Natural killer cell (primary cell): ENCODE results near the gene NOD1. TPM values are rescaled to one million over a fixed set of nuclear protein-coding genes. Genes with fewer than 3 reads are reported as not detected.

ENCODE experiments used
- ATAC-seq, 3 donors: fragments of 150-1000 bp in 2 of 3; fragments of 200-7000 bp in 1 of 3; cut with Tn5 transposase; 1 replicate in 1 of 3; 2 replicates in 2 of 3; pipeline ENCODE4 v1.10.0; 2021; ENCODE audit warnings: mild to moderate bottlenecking in 2 of 3, moderate library complexity in 2 of 3
- DNase-seq, 2 donors: peaks; one replicate each; pipeline versions ENCODE4 v3.0.0 to v3.0.0-alpha.2; 2013 to 2021; ENCODE audit warnings: mixed read lengths in 1 of 2
- H3K27ac ChIP-seq: one replicate; pipeline ENCODE4 v1.5.1; 2013; ENCODE audit warnings: mild to moderate bottlenecking, low read length
- H3K27me3 ChIP-seq: one replicate; pipeline ENCODE4 v1.6.1; 2013; ENCODE audit warnings: low read length; ENCODE audit not compliant: control insufficient read depth, insufficient read depth
- H3K36me3 ChIP-seq: one replicate; pipeline ENCODE4 v1.6.1; 2013; ENCODE audit warnings: low read length; ENCODE audit not compliant: control insufficient read depth, insufficient read depth
- H3K4me1 ChIP-seq: one replicate; pipeline ENCODE4 v1.6.1; 2013; ENCODE audit warnings: low read length; ENCODE audit not compliant: control insufficient read depth, insufficient read depth
- H3K4me3 ChIP-seq: one replicate; pipeline ENCODE4 v1.5.1; 2013; ENCODE audit warnings: low read length
- H3K9me3 ChIP-seq: one replicate; pipeline ENCODE4 v1.6.1; 2013; ENCODE audit warnings: low read length; ENCODE audit not compliant: control insufficient read depth, insufficient read depth
- H3K27ac Mint-ChIP-seq, 2 donors: one replicate each; pipeline ENCODE4 v1.8.0; 2022; ENCODE audit warnings: mild to moderate bottlenecking in 2 of 2, mixed read lengths in 2 of 2, moderate library complexity in 1 of 2
- H3K27me3 Mint-ChIP-seq, 2 donors: one replicate each; pipeline ENCODE4 v1.8.0; 2022; ENCODE audit warnings: low read depth in 2 of 2, mixed read lengths in 2 of 2
- H3K36me3 Mint-ChIP-seq: one replicate; pipeline ENCODE4 v1.8.0; 2022; ENCODE audit warnings: mixed read lengths
- H3K4me1 Mint-ChIP-seq, 2 donors: one replicate each; pipeline ENCODE4 v1.8.0; 2022; ENCODE audit warnings: mixed read lengths in 2 of 2
- H3K4me3 Mint-ChIP-seq: one replicate; pipeline ENCODE4 v1.8.0; 2022; ENCODE audit warnings: mild to moderate bottlenecking, moderate library complexity, mixed read lengths
- H3K9me3 Mint-ChIP-seq, 2 donors: one replicate each; pipeline ENCODE4 v1.8.0; 2022; ENCODE audit warnings: mixed read lengths in 2 of 2
- WGBS: methylation state at CpG from one replicate; pipeline ENCODE4 v1.1.7; 2013; ENCODE audit warnings: missing lambda C conversion rate; ENCODE audit not compliant: insufficient coverage; 5-methylcytosine and 5-hydroxymethylcytosine counted together
- intact Hi-C: fragments of 100-400 bp; cut with micrococcal nuclease; formaldehyde crosslinking; loops from one replicate; pipeline ENCODE4 v1.14.2; 2022
- total RNA-seq, 4 donors: library from RNA; stranded (reverse); fragments of 120-200 nt in 1 of 4; gene quantifications; one replicate each; pipeline versions ENCODE4 v1.2.3 to v1.2.4, GENCODE V29; 2013 to 2022
- TF ChIP-seq, protein P1 (sequence below): fragments of 200-600 bp; IDR thresholded peaks from one replicate; pipeline ENCODE4 v1.8.0; 2022; ENCODE audit warnings: antibody characterized with exemption

NOD1 gene
- total RNA-seq, 3 donors from 2014 or later (not counting 1 experiment from before 2014, with no cell fraction given) = 28.2 to 32.4 (median 31.2) TPM

DNA sequence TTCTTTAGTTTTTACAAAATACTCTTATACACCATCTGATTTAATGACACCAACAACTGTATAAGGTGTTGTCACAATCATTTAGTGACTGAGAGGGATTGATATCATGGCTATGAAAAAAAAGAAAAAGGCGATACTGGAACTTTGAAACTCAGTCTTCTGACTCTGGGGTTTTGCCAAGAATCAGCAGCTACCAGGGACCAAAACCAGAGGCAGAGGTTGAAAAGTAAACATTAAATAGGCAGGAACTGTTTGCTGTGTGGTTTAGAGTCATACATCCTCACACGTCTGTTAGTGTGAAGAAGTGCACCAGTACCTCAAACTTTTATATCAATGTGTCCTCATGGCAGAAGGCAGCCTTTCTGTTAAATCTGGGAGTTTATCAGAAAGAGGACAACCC, 46.0 kb upstream of the NOD1 start:
- intact Hi-C loops = no loop called here
- Histone ChIP-seq H3K4me3 (no peak overlapping the region), H3K27me3 (no peaks in the 10 kb centered on the region), H3K4me1 (no peaks in the 10 kb centered on the region), H3K36me3 (no peaks in the 10 kb centered on the region), H3K9me3 (no peaks in the 10 kb centered on the region), H3K27ac (no peak overlapping the region)
- Mint-ChIP-seq H3K4me3 (no peak overlapping the region), H3K4me1 (peaks cover 15% of the 10 kb centered on the region in 2 donors), H3K36me3 (no peaks in the 10 kb centered on the region), H3K27ac (peak overlapping the region; percentile 83 to 87), H3K9me3 (no peaks in the 10 kb centered on the region), H3K27me3 (no peaks in the 10 kb centered on the region)
- WGBS = 57% methylated on average over 1 of the region's 2 CpGs
- DNase-seq (no peak), ATAC-seq (peak in 2 of 3 donors; percentile 36 to 52)
- TF ChIP-seq, protein P1, sequence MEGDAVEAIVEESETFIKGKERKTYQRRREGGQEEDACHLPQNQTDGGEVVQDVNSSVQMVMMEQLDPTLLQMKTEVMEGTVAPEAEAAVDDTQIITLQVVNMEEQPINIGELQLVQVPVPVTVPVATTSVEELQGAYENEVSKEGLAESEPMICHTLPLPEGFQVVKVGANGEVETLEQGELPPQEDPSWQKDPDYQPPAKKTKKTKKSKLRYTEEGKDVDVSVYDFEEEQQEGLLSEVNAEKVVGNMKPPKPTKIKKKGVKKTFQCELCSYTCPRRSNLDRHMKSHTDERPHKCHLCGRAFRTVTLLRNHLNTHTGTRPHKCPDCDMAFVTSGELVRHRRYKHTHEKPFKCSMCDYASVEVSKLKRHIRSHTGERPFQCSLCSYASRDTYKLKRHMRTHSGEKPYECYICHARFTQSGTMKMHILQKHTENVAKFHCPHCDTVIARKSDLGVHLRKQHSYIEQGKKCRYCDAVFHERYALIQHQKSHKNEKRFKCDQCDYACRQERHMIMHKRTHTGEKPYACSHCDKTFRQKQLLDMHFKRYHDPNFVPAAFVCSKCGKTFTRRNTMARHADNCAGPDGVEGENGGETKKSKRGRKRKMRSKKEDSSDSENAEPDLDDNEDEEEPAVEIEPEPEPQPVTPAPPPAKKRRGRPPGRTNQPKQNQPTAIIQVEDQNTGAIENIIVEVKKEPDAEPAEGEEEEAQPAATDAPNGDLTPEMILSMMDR = no peak

DNA sequence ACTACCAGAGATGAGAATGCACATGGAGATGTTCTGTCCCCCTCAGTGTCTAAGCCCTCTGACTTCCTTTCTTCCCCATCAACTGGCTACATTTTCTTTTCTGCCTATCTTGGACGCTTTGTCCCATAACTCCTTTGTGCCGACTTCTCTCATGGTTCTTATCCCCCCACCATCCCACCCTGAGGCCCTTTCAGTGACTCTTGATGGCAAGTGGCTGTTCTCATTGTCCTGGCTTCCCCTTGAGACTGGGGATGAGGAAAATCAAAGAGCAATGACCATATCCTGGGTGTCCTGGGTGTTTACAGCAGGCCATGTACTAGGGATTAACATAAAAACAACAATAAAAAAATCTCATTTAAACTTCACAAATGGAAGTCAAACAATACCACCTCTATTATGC, 44.9 kb upstream of the NOD1 start:
- Mint-ChIP-seq H3K36me3 (no peaks in the 10 kb centered on the region), H3K9me3 (no peaks in the 10 kb centered on the region), H3K27ac (peak overlapping the region; percentile 83 to 87), H3K4me1 (peaks cover 15% of the 10 kb centered on the region in 2 donors), H3K4me3 (no peak overlapping the region), H3K27me3 (no peaks in the 10 kb centered on the region)
- Histone ChIP-seq H3K4me1 (no peaks in the 10 kb centered on the region), H3K27ac (no peak overlapping the region), H3K4me3 (no peak overlapping the region), H3K36me3 (no peaks in the 10 kb centered on the region), H3K27me3 (no peaks in the 10 kb centered on the region), H3K9me3 (no peaks in the 10 kb centered on the region)
- TF ChIP-seq, protein P1 = no peak
- WGBS = 90% methylated on average over 2 of the region's 2 CpGs
- DNase-seq = no peak
- intact Hi-C loops = no loop called here
- no peak for ATAC-seq

DNA sequence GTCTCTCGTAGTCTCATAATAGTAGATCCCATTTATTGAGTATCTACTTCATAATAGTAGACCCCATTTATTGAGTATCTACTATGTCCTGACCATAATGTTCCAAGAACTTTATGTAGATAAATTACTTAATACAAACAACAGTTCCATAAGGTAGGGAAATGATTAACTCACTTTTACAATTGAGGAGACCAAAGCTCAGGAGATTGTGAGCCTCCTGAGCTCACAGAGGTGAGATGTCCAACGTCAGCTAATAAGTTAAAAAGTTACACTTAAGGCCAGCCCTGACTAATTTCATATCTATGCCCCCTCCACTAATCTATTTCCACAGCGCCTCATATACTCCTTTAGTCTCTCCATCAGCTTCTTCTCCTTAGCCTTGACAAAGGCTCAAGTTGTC, 43.6 kb upstream of the NOD1 start:
- 95% methylated on average over 3 of the region's 3 CpGs for WGBS
- H3K27me3 Mint-ChIP-seq = no peaks in the 10 kb centered on the region
- no peaks in the 10 kb centered on the region for H3K36me3 Mint-ChIP-seq
- intact Hi-C loops = no loop called here
- H3K4me3 Mint-ChIP-seq = no peak overlapping the region
- H3K9me3 Mint-ChIP-seq = no peaks in the 10 kb centered on the region
- Histone ChIP-seq H3K27me3 (no peaks in the 10 kb centered on the region), H3K36me3 (no peaks in the 10 kb centered on the region), H3K9me3 (no peaks in the 10 kb centered on the region), H3K4me3 (no peak overlapping the region), H3K27ac (no peak overlapping the region), H3K4me1 (no peaks in the 10 kb centered on the region)
- H3K27ac Mint-ChIP-seq = no peak overlapping the region
- TF ChIP-seq, protein P1 = no peak
- peaks cover 15% of the 10 kb centered on the region in 2 donors for H3K4me1 Mint-ChIP-seq
- DNase-seq (no peak), ATAC-seq (no peak)

DNA sequence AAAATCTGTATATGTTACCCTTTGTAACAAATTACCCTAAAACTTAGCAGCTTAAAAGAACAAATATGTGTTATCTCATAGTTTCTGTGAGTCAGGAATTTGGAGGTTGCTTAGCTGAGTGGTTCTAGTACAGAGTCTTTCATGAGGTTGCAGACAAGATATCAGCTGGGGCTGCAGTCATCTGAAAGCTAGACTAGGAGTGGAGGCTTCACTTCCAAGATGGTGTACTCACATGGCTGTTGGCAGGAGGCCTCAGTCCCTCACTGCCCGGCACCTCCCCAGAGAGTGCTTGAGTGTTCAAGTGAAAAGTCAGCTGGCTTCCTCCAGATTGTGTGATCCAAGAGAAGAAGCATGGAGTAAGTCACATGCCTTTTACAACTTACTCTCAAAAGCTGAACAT, 42.9 kb upstream of the NOD1 start:
- Histone ChIP-seq H3K27me3 (no peaks in the 10 kb centered on the region), H3K4me1 (no peaks in the 10 kb centered on the region), H3K27ac (no peak overlapping the region), H3K9me3 (no peaks in the 10 kb centered on the region), H3K36me3 (no peaks in the 10 kb centered on the region), H3K4me3 (no peak overlapping the region)
- Mint-ChIP-seq H3K27me3 (no peaks in the 10 kb centered on the region), H3K36me3 (no peaks in the 10 kb centered on the region), H3K4me1 (peaks cover 15% of the 10 kb centered on the region in 2 donors), H3K9me3 (no peaks in the 10 kb centered on the region), H3K27ac (no peak overlapping the region), H3K4me3 (no peak overlapping the region)
- ATAC-seq (no peak), DNase-seq (no peak)
- intact Hi-C loops = no loop called here
- TF ChIP-seq, protein P1 = no peak
- 100% methylated on average over 1 of the region's 1 CpG for WGBS
